GM11168 (cell line): ENCODE results near the gene FBXL17.

Source experiments
- in situ Hi-C: fragments of 300-500 bp; cut with MboI; formaldehyde crosslinking; loops from one replicate; pipeline ENCODE4 v1.12.0; 2022; ENCODE audit warnings: low sequenced_read_pairs; ENCODE audit not compliant: unreplicated experiment

FBXL17 gene

GRCh38 chr5:108375768-108376167 lies 6.1 kb downstream of the FBXL17 start:
- in situ Hi-C loops, result no loop called here

DNA sequence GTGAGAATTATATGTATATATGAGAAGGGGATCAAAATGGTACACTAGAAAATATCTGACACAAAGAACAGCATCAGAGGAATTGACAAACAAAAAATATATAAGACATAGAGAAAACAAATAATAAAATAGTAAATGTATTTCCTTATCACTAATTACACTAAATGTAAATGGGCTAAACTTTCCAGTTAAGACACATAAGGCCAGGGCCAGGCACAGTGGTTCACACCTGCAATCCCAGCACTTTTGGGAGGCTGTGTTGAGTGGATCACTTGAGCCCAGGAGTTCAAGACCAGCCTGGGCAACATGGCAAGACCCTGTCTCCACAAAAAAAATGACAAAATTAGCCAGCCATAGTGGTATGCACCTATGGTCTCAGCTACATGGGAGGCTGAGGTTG lies 8.5 kb downstream of the FBXL17 start:
- in situ Hi-C loops, result no loop called here

GRCh38 chr5:108372369-108372768 lies 9.5 kb downstream of the FBXL17 start:
- in situ Hi-C loops, result no loop called here

- in situ Hi-C loops, result no loop called here
Observed at GRCh38 chr5:108371263-108371662, 10.6 kb downstream of the FBXL17 start.

DNA sequence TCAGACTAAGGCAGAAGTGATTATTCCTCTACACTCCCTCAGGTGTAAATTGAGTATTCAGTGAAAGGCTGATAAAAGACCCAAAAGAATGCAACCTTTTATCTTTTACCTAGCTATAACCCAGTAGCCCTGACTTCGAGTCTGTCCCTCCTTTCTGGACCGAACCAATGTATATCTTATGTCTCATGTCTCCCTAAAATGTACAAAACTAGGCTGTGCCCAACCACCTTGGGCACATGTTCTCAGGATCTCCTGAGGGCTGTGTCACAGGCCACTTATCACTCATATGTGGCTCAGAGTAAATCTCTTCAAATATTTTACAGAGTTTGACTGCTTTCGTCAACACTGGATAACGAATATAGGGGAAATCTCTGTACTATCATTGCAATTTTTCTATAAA lies 12.7 kb downstream of the FBXL17 start:
- in situ Hi-C loops, result no loop called here

DNA sequence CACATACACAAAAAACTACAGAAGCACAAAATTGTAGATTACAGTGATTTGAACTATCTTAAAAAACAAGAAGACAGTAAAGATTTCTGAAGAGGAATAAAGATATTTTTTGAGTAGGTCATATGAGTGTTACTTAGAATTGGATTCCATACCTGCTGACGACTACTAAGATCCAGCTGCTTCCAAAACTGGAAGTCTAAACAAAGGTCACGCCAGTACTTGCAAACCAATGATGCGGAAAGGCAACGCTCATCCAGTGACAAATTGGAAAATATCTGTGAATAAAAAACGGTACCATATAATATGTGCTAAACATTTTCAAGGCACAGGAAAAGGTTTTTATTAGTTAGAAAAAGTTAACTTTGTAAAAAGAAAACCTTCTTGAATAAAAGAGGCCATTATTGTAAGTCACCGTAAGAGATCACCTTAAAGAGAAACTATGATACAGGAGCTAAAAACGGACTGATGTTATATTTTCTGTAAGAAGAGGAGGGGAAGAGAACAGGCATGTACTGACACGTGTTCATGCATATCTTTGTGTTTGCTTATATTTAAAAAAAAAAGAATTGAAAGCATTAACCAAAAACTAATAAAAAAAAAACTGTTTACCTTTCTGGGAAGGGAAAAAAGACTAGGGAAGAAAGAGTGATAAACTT lies 14.1 kb downstream of the FBXL17 start:
- in situ Hi-C loops, result no loop called here

- in situ Hi-C loops, result no loop called here
Observed at GRCh38 chr5:108366500-108366899, 15.4 kb downstream of the FBXL17 start.

- in situ Hi-C loops, result no loop called here
Observed at GRCh38 chr5:108361771-108362170, 20.1 kb downstream of the FBXL17 start.

DNA sequence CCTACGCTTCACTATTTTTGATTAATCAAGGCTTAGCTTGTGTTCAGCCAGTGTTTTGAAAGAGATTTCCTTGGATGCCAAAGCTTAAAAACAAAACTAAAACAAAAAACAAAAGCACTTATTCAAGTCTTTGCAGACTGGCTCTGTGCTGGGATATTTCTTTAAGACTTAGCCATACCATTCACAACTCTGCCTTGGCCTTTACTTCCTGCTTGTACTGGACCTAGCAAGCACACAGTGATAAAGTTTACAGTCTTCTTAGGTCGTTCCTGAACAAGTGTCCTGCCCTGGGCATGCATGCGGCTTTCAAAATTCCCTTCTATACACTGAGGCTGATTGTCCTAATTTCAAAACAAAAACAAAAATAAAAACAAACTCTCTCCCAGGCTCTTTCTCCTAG lies 20.7 kb downstream of the FBXL17 start:
- in situ Hi-C loops, result no loop called here

- in situ Hi-C loops, result no loop called here
Observed at GRCh38 chr5:108360280-108360679, 21.6 kb downstream of the FBXL17 start.

DNA sequence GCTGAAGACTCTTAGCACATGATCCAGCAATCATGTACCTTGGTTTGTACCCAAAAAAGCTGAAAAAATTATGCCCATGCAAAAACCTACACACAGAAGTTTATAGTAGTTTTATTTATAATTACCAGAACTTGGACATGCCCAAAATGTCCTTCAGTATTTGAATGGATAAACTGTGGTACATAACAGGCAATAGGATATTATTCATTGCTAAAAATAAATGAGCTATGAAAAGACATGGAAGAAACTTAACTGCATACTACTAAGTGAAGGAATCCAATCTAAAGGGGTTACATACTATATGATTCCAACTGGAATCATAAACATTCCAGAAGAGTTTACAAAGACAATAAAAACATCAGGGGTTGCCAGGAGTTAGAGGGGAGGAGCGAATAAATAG lies 25.6 kb downstream of the FBXL17 start:
- in situ Hi-C loops, result no loop called here

- in situ Hi-C loops, result no loop called here
Observed at GRCh38 chr5:108353087-108353486, 28.8 kb downstream of the FBXL17 start.

DNA sequence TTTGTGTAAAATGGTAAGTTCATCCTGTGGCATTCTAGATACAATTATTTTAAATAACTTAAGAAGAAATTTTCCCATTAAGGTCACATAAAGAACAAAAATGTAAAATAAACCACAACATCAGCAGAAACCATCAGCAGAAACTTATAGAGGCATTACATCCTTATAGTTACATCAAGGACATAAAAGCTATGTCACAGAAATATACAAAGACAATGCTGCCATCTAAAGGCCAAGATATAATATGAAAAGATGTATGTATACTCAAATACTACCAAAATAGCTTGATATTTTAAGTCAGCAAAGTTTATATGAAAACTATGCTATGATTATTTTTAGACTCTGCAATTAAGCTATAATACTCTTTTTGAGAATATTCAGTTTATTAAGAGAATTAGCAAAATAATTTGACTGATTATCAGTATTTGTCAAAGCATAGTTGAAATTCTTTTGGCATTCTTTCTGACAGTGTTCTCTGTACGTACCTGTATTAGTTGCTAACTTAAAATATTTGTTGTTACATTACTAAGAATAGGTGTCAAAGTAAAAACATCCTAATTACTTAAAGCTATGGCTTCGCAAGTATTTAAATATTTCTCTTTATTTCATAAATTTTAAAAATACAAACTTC lies 36.2 kb downstream of the FBXL17 start:
- in situ Hi-C loops, result loop anchor here (25.0 kb wide), 1 partner anchor 658 kb away; no protein-coding TSS in a partner anchor

GRCh38 chr5:108344103-108344822 lies 37.6 kb downstream of the FBXL17 start:
- in situ Hi-C loops, result loop anchor here (25.0 kb wide), 1 partner anchor 657 kb away; no protein-coding TSS in a partner anchor

DNA sequence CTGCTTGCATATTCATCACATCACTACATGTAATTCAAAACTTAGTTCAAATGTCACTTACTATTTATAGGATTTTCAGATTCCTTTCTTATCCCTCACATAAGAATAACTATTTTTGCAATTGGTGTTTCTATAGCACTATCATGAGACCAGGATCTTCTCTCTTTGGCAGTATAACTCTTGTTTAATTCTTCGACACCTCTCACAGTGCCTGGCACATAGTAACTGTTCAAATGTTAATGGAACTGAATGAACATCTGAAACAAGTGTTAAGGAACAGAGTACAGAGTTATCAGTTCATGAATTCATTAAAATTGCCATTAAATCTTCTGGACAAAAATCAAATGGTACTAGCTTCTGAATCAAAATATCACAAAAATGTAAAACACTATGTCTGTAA lies 40.0 kb downstream of the FBXL17 start:
- in situ Hi-C loops, result loop anchor here (25.0 kb wide), 1 partner anchor 655 kb away; no protein-coding TSS in a partner anchor

GRCh38 chr5:108340131-108340530 lies 41.8 kb downstream of the FBXL17 start:
- in situ Hi-C loops, result loop anchor here (25.0 kb wide), 1 partner anchor 653 kb away; no protein-coding TSS in a partner anchor

DNA sequence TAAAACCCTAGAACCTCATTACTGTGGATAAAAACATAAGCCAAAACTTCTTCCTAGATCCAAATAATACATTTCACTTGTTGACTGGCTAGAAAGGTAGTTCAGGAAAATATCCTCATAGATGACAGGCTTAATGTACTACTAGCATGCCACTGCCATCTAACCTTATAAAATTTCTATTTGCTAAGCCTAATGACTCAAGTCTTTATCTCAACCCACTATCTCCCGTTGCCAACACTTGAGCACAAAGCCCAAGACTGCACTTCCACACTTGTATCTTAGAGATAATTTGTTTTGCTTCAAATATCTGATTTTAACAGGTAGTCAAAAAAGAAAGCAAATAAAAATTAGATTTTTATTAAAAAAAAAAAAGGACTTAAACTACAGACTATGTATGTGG lies 42.7 kb downstream of the FBXL17 start:
- in situ Hi-C loops, result loop anchor here (25.0 kb wide), 1 partner anchor 652 kb away; no protein-coding TSS in a partner anchor

GRCh38 chr5:108334225-108334624 lies 47.7 kb downstream of the FBXL17 start:
- in situ Hi-C loops, result loop anchor here (25.0 kb wide), 1 partner anchor 647 kb away; no protein-coding TSS in a partner anchor

- in situ Hi-C loops, result loop anchor here (25.0 kb wide), 1 partner anchor 640 kb away; no protein-coding TSS in a partner anchor
Observed at GRCh38 chr5:108326982-108327381, 54.9 kb downstream of the FBXL17 start.

- in situ Hi-C loops, result loop anchor here (25.0 kb wide), 1 partner anchor 638 kb away; no protein-coding TSS in a partner anchor
Observed at GRCh38 chr5:108324886-108325285, 57.0 kb downstream of the FBXL17 start.

GRCh38 chr5:108321341-108321740 lies 60.6 kb downstream of the FBXL17 start:
- in situ Hi-C loops, result no loop called here
